HEK293T (cell line): ENCODE measurements around the gene GRAMD1B.

Source experiments
- CTCF ChIA-PET: fragments of 350-600 bp; formaldehyde crosslinking; extraction: SDS; loops from one replicate; lab custom pipeline; 2021; ENCODE audit warnings: antibody characterized with exemption, inconsistent platforms; lab: Yijun Ruan, JAX
- POLR2A ChIA-PET: fragments of 350-600 bp; formaldehyde crosslinking; extraction: SDS; loops from one replicate; lab custom pipeline; 2020; ENCODE audit warnings: antibody characterized with exemption, inconsistent platforms; lab: Yijun Ruan, JAX
- DNase-seq: peaks from one replicate; pipeline ENCODE4 v3.0.0; 2012; ENCODE audit warnings: mixed read lengths; ENCODE audit errors: extremely low spot score
- ARNT ChIP-seq: fragments of 450-650 bp; IDR thresholded peaks from 2 replicates; pipeline ENCODE4 v1.6.1; 2017; ENCODE audit warnings: mild to moderate bottlenecking
- BHLHE40 ChIP-seq: fragments of 450-650 bp; IDR thresholded peaks from 2 replicates; pipeline ENCODE4 v1.6.1; 2016; ENCODE audit warnings: mild to moderate bottlenecking, moderate library complexity, borderline replicate concordance
- CTBP1 ChIP-seq: fragments of 450-650 bp; IDR thresholded peaks from 2 replicates; pipeline ENCODE4 v1.6.1; 2016; ENCODE audit warnings: borderline replicate concordance
- ELF4 ChIP-seq: fragments of 450-650 bp; IDR thresholded peaks from 2 replicates; pipeline ENCODE4 v1.6.1; 2017; ENCODE audit warnings: antibody characterized with exemption
- FOXA1 ChIP-seq: fragments of 450-650 bp; IDR thresholded peaks from 2 replicates; pipeline ENCODE4 v1.6.1; 2016; ENCODE audit warnings: mild to moderate bottlenecking
- FOXK2 ChIP-seq: fragments of 450-650 bp; IDR thresholded peaks from 2 replicates; pipeline ENCODE4 v1.6.1; 2016; ENCODE audit warnings: mild to moderate bottlenecking
- FOXM1 ChIP-seq: fragments of 450-650 bp; IDR thresholded peaks from 2 replicates; pipeline ENCODE4 v1.6.1; 2017; ENCODE audit warnings: mild to moderate bottlenecking, borderline replicate concordance
- HDGF ChIP-seq: fragments of 450-650 bp; IDR thresholded peaks from 2 replicates; pipeline ENCODE4 v1.6.1; 2017; ENCODE audit warnings: antibody characterized with exemption, borderline replicate concordance
- L3MBTL2 ChIP-seq: fragments of 450-650 bp; conservative IDR thresholded peaks from 2 replicates; pipeline ENCODE4 v1.6.1; 2016; ENCODE audit warnings: mild to moderate bottlenecking
- LEF1 ChIP-seq: fragments of 450-650 bp; IDR thresholded peaks from 2 replicates; pipeline ENCODE4 v1.6.1; 2017; ENCODE audit warnings: mild to moderate bottlenecking, borderline replicate concordance
- NFRKB ChIP-seq: fragments of 450-650 bp; IDR thresholded peaks from 2 replicates; pipeline ENCODE4 v1.6.1; 2016; ENCODE audit warnings: mild to moderate bottlenecking, moderate library complexity
- PKNOX1 ChIP-seq: fragments of 450-650 bp; IDR thresholded peaks from 2 replicates; pipeline ENCODE4 v1.6.1; 2016
- SP1 ChIP-seq: fragments of 450-650 bp; IDR thresholded peaks from 2 replicates; pipeline ENCODE4 v1.6.1; 2017
- SUZ12 ChIP-seq: fragments of 450-650 bp; IDR thresholded peaks from 2 replicates; pipeline ENCODE4 v1.6.1; 2016; ENCODE audit warnings: mild to moderate bottlenecking
- TARDBP ChIP-seq: fragments of 450-650 bp; IDR thresholded peaks from 2 replicates; pipeline ENCODE4 v1.6.1; 2016
- ZNF384 ChIP-seq: fragments of 450-650 bp; IDR thresholded peaks from 2 replicates; pipeline ENCODE4 v1.6.1; 2016

The GRAMD1B gene

DNA sequence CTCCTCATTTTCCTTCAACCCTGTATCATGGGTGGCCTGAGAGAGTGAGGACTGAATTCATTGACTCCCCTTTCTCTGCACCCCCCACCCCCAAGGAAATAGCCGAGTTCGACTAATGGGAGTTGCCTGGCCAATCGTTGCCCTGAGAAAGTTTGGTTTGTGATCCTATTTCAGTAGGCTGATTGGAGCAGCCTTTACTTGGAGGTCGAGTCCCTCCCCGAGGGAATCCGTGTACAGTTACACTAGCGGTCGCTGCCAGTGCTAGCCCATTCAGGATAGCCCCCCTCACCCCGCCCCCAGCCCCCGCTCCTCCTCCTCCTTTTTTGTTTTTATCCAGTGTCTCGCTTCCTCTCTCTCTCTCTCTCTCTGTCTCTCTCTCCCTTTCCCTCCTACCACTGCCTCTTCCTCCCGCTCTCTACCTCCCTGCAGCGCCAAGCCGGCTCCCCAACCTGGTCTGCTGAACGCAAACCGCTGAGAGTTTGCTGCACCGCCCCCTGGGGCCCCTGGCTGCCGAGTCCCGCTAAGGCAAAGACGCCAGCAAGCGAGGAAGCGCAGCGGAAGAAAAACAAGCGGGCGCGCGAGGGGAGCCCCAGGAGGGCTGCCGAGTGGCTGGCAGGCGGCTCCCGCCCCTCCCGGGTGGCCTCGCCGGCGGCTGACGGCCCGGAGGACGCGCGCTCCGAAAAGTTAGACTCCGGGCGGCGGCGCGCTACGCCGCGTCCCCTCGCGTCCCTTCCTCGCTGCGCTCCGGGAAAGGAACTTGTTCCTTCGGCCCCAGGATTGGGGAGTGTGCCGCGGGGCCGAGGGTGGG, at the start of gene GRAMD1B:
Gene GRAMD1B, plus strand, starts transcription at position 357 of the 808 bp plus-strand sequence. CDS start 524 bp downstream, outside the sequence.
- no peak for TF ChIP-seq SP1
- CTCF ChIA-PET: no interaction called here
- DNase-seq: peak; percentile 75
- POLR2A ChIA-PET: interaction anchor here (0.8 to 0.9 kb wide), 2 partner anchors 14 to 22 kb away, joined by 3 read pairs; no protein-coding TSS in a partner anchor

GRCh38 chr11:123381149-123381548, 48.9 kb upstream of the GRAMD1B start:
- no peak for DNase-seq
- ChIA-PET CTCF (no interaction called here), POLR2A (no interaction called here)
- TF ChIP-seq L3MBTL2 (no peak), TARDBP (no peak), NFRKB (no peak), PKNOX1 (no peak), SP1 (no peak), ZNF384 (no peak)

GRCh38 chr11:123381817-123382554, 48.1 kb upstream of the GRAMD1B start:
- no peak for DNase-seq
- TF ChIP-seq SP1: no peak
- TF ChIP-seq FOXM1: no peak
- no peak for TF ChIP-seq CTBP1
- no peak for TF ChIP-seq HDGF
- no peak for TF ChIP-seq NFRKB
- no peak for TF ChIP-seq PKNOX1
- TF ChIP-seq L3MBTL2: no peak
- no peak for TF ChIP-seq FOXK2
- no peak for TF ChIP-seq ELF4
- TF ChIP-seq ARNT: no peak
- TF ChIP-seq BHLHE40: no peak
- TF ChIP-seq TARDBP: no peak
- TF ChIP-seq LEF1: no peak
- TF ChIP-seq SUZ12: no peak
- TF ChIP-seq ZNF384: no peak
- no peak for TF ChIP-seq FOXA1
- POLR2A ChIA-PET: no interaction called here
- CTCF ChIA-PET: no interaction called here

DNA sequence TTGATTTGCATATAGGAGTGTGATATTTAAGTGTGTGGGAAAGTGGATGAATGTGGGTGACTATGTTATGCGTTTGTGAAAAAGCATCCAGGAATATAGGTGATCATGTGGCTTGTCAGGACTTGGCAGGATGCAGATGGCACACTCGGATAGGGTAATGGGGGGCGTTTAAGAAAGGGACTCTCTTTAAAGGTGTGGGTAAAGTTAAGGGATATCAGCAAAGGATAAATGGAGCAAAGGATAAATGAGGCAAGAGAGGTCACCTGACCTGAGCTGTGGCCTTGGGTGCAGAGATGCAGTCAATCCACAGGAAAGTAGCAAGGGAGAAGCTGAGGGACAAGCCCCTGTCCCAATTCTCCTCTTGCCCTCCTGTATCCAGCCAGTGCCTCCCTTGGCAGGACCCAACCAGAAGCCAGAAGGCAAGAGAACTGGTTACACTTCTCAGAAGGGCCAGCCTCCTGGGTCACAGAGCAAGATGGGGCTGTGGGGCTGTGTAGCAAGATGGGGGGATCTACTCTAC, 47.5 kb upstream of the GRAMD1B start:
- ChIA-PET POLR2A (no interaction called here), CTCF (no interaction called here)
- TF ChIP-seq PKNOX1 (no peak), HDGF (no peak), SP1 (no peak), FOXM1 (no peak), LEF1 (no peak), L3MBTL2 (no peak)
- DNase-seq: no peak

GRCh38 chr11:123384116-123384515, 46.0 kb upstream of the GRAMD1B start:
- ChIA-PET POLR2A (no interaction called here), CTCF (no interaction called here)
- DNase-seq: no peak
- no peak for TF ChIP-seq ARNT
- no peak for TF ChIP-seq FOXM1
- TF ChIP-seq LEF1: no peak
- TF ChIP-seq ELF4: no peak
- no peak for TF ChIP-seq PKNOX1
- no peak for TF ChIP-seq L3MBTL2
- TF ChIP-seq CTBP1: no peak
- no peak for TF ChIP-seq HDGF
